HepG2 (cell line): Measurements from ENCODE around the gene KDM4F.

Source experiments
- CEBPG ChIP-seq: IDR thresholded peaks from 2 replicates; pipeline ENCODE4 v1.6.1; 2016
- EHMT2 ChIP-seq: fragments of 200-600 bp; sonication (generic); IDR thresholded peaks from 2 replicates; pipeline ENCODE4 v1.7.0; 2017; ENCODE audit warnings: antibody characterized with exemption, low read depth, low read length, borderline replicate concordance
- POLR2A ChIP-seq, 2 experiments: IDR thresholded peaks; 2 replicates each; pipeline ENCODE4 v1.6.1; 2011; ENCODE audit warnings: low read depth in 2 of 2, low read length in 2 of 2, mild to moderate bottlenecking in 1 of 2, moderate library complexity in 1 of 2; ENCODE audit not compliant: insufficient read depth in 1 of 2
- RFX5 ChIP-seq: IDR thresholded peaks from 2 replicates; pipeline ENCODE4 v1.6.1; 2011; ENCODE audit warnings: low read depth, low read length, improper control_type of control experiment
- SRY ChIP-seq: sonication (generic); formaldehyde crosslinking; IDR thresholded peaks from 2 replicates; pipeline ENCODE4 v1.8.0; 2022; ENCODE audit warnings: mild to moderate bottlenecking, missing genetic modification reagents
- ZIK1 ChIP-seq: sonication (generic); formaldehyde crosslinking; IDR thresholded peaks from 2 replicates; pipeline ENCODE4 v1.5.0; 2020; ENCODE audit warnings: mild to moderate bottlenecking, low read depth, missing genetic modification reagents, borderline replicate concordance
- ZNF547 ChIP-seq: sonication (generic); formaldehyde crosslinking; IDR thresholded peaks from 2 replicates; pipeline ENCODE4 v1.5.1; 2020; ENCODE audit warnings: mild to moderate bottlenecking, missing genetic modification reagents
- ZNF749 ChIP-seq: sonication (generic); formaldehyde crosslinking; IDR thresholded peaks from 2 replicates; pipeline ENCODE4 v1.8.0; 2022; ENCODE audit warnings: mild to moderate bottlenecking, missing genetic modification reagents, moderate library complexity, borderline replicate concordance
- ZNF780A ChIP-seq: sonication (generic); formaldehyde crosslinking; IDR thresholded peaks from 2 replicates; pipeline ENCODE4 v1.8.0; 2022; ENCODE audit warnings: mild to moderate bottlenecking, missing genetic modification reagents, moderate library complexity
- TF ChIP-seq, protein P1 (sequence below): sonication (generic); formaldehyde crosslinking; IDR thresholded peaks from 2 replicates; pipeline ENCODE4 v1.8.0; 2022; ENCODE audit warnings: mild to moderate bottlenecking, missing genetic modification reagents
- TF ChIP-seq, protein P2 (sequence below), 2 experiments: sonication (generic) in 1 of 2; formaldehyde crosslinking in 1 of 2; IDR thresholded peaks; 2 replicates each; pipeline versions ENCODE4 v1.5.1 to v1.6.1; 2011 to 2020; ENCODE audit warnings: borderline replicate concordance in 1 of 2, low read depth in 1 of 2, low read length in 1 of 2, mild to moderate bottlenecking in 1 of 2, missing genetic modification reagents in 1 of 2, moderate library complexity in 1 of 2
- TF ChIP-seq, protein P3 (sequence below), 2 experiments: sonication (generic) in 1 of 2; formaldehyde crosslinking in 1 of 2; IDR thresholded peaks; 2 replicates each; pipeline versions ENCODE4 v1.4.0 to v1.6.1; 2018 to 2020; ENCODE audit warnings: missing genetic modification reagents in 2 of 2, borderline replicate concordance in 1 of 2, low read depth in 1 of 2, mild to moderate bottlenecking in 1 of 2, missing biosample characterization in 1 of 2
- TF ChIP-seq, protein P4 (sequence below): sonication (generic); formaldehyde crosslinking; IDR thresholded peaks from 2 replicates; pipeline ENCODE4 v1.5.0; 2020; ENCODE audit warnings: mild to moderate bottlenecking, missing genetic modification reagents, moderate library complexity
- TF ChIP-seq, protein P5 (sequence below): sonication (generic); formaldehyde crosslinking; IDR thresholded peaks from 2 replicates; pipeline ENCODE4 v1.4.0; 2020; ENCODE audit warnings: missing genetic modification reagents

DNA sequence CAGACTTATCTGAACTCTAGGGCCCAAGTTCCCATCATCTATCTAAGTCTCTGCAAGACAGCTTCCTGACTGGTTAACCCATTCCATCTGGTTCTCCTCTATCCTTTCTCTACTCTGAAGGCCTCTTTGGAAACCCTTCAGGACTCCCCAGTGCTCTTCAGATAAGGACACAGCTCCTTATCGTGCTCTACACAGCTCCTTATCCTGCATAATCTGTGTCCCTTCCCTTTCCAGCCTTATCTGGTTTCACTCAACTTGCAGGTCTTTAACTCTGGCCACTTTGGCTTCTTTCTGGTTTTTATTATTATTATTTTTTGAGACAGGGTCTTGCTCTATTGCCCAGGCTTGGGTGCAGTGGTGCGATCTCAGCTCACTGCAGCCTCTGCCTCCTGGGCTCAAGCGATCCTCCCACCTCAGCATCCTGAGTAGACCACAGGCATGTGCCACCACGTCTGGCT lies 51.0 kb downstream of the KDM4F start:
- TF ChIP-seq, protein P1, sequence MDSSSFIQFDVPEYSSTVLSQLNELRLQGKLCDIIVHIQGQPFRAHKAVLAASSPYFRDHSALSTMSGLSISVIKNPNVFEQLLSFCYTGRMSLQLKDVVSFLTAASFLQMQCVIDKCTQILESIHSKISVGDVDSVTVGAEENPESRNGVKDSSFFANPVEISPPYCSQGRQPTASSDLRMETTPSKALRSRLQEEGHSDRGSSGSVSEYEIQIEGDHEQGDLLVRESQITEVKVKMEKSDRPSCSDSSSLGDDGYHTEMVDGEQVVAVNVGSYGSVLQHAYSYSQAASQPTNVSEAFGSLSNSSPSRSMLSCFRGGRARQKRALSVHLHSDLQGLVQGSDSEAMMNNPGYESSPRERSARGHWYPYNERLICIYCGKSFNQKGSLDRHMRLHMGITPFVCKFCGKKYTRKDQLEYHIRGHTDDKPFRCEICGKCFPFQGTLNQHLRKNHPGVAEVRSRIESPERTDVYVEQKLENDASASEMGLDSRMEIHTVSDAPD (CRISPR knock-in tag): no peak
- no peak for TF ChIP-seq CEBPG (CRISPR knock-in tag)
- no peak for TF ChIP-seq ZNF749 (CRISPR knock-in tag)
- TF ChIP-seq ZNF547 (CRISPR knock-in tag): no peak
- TF ChIP-seq, protein P2, sequence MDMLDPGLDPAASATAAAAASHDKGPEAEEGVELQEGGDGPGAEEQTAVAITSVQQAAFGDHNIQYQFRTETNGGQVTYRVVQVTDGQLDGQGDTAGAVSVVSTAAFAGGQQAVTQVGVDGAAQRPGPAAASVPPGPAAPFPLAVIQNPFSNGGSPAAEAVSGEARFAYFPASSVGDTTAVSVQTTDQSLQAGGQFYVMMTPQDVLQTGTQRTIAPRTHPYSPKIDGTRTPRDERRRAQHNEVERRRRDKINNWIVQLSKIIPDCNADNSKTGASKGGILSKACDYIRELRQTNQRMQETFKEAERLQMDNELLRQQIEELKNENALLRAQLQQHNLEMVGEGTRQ (IDR thresholded peaks at IDR 0.05; ENCODE audit: low read depth, low read length): no peak
- TF ChIP-seq, protein P2 (CRISPR knock-in tag; IDR thresholded peaks at IDR 0.05; ENCODE audit: borderline replicate concordance): no peak
- TF ChIP-seq, protein P3, sequence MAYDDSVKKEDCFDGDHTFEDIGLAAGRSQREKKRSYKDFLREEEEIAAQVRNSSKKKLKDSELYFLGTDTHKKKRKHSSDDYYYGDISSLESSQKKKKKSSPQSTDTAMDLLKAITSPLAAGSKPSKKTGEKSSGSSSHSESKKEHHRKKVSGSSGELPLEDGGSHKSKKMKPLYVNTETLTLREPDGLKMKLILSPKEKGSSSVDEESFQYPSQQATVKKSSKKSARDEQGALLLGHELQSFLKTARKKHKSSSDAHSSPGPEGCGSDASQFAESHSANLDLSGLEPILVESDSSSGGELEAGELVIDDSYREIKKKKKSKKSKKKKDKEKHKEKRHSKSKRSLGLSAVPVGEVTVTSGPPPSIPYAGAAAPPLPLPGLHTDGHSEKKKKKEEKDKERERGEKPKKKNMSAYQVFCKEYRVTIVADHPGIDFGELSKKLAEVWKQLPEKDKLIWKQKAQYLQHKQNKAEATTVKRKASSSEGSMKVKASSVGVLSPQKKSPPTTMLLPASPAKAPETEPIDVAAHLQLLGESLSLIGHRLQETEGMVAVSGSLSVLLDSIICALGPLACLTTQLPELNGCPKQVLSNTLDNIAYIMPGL (CRISPR knock-in tag; IDR thresholded peaks at IDR 0.05; ENCODE audit: borderline replicate concordance in 1 of 2, low read depth in 1 of 2): no peak
- no peak for TF ChIP-seq ZNF780A (CRISPR knock-in tag)
- no peak for TF ChIP-seq POLR2A (IDR thresholded peaks at IDR 0.05; ENCODE audit: insufficient read depth in 1 of 2, low read depth in 2 of 2, low read length in 2 of 2)
- TF ChIP-seq ZIK1: no peak
- TF ChIP-seq, protein P4, sequence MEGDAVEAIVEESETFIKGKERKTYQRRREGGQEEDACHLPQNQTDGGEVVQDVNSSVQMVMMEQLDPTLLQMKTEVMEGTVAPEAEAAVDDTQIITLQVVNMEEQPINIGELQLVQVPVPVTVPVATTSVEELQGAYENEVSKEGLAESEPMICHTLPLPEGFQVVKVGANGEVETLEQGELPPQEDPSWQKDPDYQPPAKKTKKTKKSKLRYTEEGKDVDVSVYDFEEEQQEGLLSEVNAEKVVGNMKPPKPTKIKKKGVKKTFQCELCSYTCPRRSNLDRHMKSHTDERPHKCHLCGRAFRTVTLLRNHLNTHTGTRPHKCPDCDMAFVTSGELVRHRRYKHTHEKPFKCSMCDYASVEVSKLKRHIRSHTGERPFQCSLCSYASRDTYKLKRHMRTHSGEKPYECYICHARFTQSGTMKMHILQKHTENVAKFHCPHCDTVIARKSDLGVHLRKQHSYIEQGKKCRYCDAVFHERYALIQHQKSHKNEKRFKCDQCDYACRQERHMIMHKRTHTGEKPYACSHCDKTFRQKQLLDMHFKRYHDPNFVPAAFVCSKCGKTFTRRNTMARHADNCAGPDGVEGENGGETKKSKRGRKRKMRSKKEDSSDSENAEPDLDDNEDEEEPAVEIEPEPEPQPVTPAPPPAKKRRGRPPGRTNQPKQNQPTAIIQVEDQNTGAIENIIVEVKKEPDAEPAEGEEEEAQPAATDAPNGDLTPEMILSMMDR (CRISPR knock-in tag): no peak
- TF ChIP-seq EHMT2: no peak
- no peak for TF ChIP-seq SRY
- TF ChIP-seq, protein P5, sequence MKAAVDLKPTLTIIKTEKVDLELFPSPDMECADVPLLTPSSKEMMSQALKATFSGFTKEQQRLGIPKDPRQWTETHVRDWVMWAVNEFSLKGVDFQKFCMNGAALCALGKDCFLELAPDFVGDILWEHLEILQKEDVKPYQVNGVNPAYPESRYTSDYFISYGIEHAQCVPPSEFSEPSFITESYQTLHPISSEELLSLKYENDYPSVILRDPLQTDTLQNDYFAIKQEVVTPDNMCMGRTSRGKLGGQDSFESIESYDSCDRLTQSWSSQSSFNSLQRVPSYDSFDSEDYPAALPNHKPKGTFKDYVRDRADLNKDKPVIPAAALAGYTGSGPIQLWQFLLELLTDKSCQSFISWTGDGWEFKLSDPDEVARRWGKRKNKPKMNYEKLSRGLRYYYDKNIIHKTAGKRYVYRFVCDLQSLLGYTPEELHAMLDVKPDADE (CRISPR knock-in tag): no peak
- no peak for TF ChIP-seq RFX5
